ENCODE results near the gene RBFOX2. TPM values are rescaled to one million over a fixed set of nuclear protein-coding genes. Genes with fewer than 3 reads are reported as not detected.

The RBFOX2 gene
- total and polyA plus RNA-seq, 10 of the 15 experiments (the other 5 are each of a cell fraction or from before 2014, with no cell fraction given), result 0.01 to 2.7 (median 0.17) TPM; not detected in 4

GRCh38 chr22:35862697-35863096 is 165.9 kb downstream of the RBFOX2 start:
- ChIA-PET CTCF (interaction anchor here (0.6 kb wide), 1 partner anchor 88 kb away, joined by 3 read pairs; no protein-coding TSS in a partner anchor), SMC1A (ENCODE audit: uncharacterized antibody, unreplicated experiment) (interaction anchor here (1.0 kb wide), 1 partner anchor 11 kb away, joined by 3 read pairs; no protein-coding TSS in a partner anchor), RAD21 (ENCODE audit: unreplicated experiment) (interaction anchor here (0.6 kb wide), 1 partner anchor 88 kb away, joined by 4 read pairs; no protein-coding TSS in a partner anchor), POLR2A (interaction anchor here (0.5 kb wide), 1 partner anchor 959 kb away, joined by 4 read pairs; no protein-coding TSS in a partner anchor)
- Histone ChIP-seq H2AFZ (ENCODE audit: control insufficient read depth, low read depth, low read length) (no peak overlapping the region), H3K27ac (ENCODE audit: control insufficient read depth, insufficient read depth) (no peak overlapping the region), H3K9ac (ENCODE audit: control insufficient read depth, insufficient read depth, low read length) (no peak overlapping the region), H3K36me3 (ENCODE audit: control insufficient read depth in 2 of 2, insufficient read depth in 2 of 2, low read length in 1 of 2) (no peaks in the 10 kb centered on the region), H3K4me1 (ENCODE audit: control insufficient read depth, insufficient read depth, low read length) (no peaks in the 10 kb centered on the region), H3K4me2 (ENCODE audit: control insufficient read depth, insufficient read depth) (no peak overlapping the region), H3K9me3 (replicated peaks; ENCODE audit: control insufficient read depth, insufficient read depth, low read length) (no peaks in the 10 kb centered on the region), H4K20me1 (ENCODE audit: control insufficient read depth, insufficient read depth) (no peaks in the 10 kb centered on the region), H3K27me3 (replicated peaks in 1 of 2; ENCODE audit: control insufficient read depth in 2 of 2, insufficient read depth in 2 of 2, low read length in 1 of 2) (peaks cover 0 to 3% of the 10 kb centered on the region in 2 experiments; a peak in 2 of 4 replicates), H3K79me2 (ENCODE audit: control insufficient read depth, insufficient read depth, low read length) (no peaks in the 10 kb centered on the region), H3K4me3 (no peak overlapping the region)
- ATAC-seq (no peak), DNase-seq (ENCODE audit: low read depth, low spot score) (no peak), FAIRE-seq (no peak)
- no TSS peak for BruUV-seq (replicated peaks)
- in situ Hi-C loops (cut with MboI) (no loop called here), intact Hi-C loops (cut with micrococcal nuclease; ENCODE audit: unreplicated experiment) (no loop called here)
- WGBS (ENCODE audit: insufficient coverage, insufficient replicate concordance, low lambda C conversion rate, missing lambda C conversion rate), result 54% methylated on average over 7 of the region's 7 CpGs
- TF ChIP-seq NR2C2 (IDR thresholded peaks at IDR 0.05; ENCODE audit: borderline replicate concordance, control insufficient read depth, insufficient read length, low read depth) (no peak), PAX8 (IDR thresholded peaks at IDR 0.05) (no peak), SUZ12 (IDR thresholded peaks at IDR 0.05; ENCODE audit: unreplicated experiment) (no peak), BHLHE40 (IDR thresholded peaks at IDR 0.05; ENCODE audit: borderline replicate concordance in 1 of 2, low read depth in 2 of 2, low read length in 1 of 2) (no peak), TCF12 (IDR thresholded peaks at IDR 0.05; ENCODE audit: low read depth, low read length) (no peak), DPF2 (IDR thresholded peaks at IDR 0.05) (no peak), CBFB (IDR thresholded peaks at IDR 0.05; ENCODE audit: low read depth) (no peak), RFX5 (IDR thresholded peaks at IDR 0.05; ENCODE audit: low read depth, low read length) (no peak), EP300 (IDR thresholded peaks at IDR 0.05; ENCODE audit: borderline replicate concordance in 1 of 2, control insufficient read depth in 1 of 2, low read depth in 2 of 2, low read length in 2 of 2) (no peak), RELA (IDR thresholded peaks at IDR 0.05; ENCODE audit: borderline replicate concordance, partially characterized antibody) (no peak), PKNOX1 (IDR thresholded peaks at IDR 0.05) (no peak), CUX1 (IDR thresholded peaks at IDR 0.05; ENCODE audit: insufficient replicate concordance, low read depth, low read length) (no peak)
- TF ChIP-seq, protein P1, sequence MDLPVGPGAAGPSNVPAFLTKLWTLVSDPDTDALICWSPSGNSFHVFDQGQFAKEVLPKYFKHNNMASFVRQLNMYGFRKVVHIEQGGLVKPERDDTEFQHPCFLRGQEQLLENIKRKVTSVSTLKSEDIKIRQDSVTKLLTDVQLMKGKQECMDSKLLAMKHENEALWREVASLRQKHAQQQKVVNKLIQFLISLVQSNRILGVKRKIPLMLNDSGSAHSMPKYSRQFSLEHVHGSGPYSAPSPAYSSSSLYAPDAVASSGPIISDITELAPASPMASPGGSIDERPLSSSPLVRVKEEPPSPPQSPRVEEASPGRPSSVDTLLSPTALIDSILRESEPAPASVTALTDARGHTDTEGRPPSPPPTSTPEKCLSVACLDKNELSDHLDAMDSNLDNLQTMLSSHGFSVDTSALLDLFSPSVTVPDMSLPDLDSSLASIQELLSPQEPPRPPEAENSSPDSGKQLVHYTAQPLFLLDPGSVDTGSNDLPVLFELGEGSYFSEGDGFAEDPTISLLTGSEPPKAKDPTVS (IDR thresholded peaks at IDR 0.05; ENCODE audit: low read depth, low read length), result no peak
- TF ChIP-seq, protein P2, sequence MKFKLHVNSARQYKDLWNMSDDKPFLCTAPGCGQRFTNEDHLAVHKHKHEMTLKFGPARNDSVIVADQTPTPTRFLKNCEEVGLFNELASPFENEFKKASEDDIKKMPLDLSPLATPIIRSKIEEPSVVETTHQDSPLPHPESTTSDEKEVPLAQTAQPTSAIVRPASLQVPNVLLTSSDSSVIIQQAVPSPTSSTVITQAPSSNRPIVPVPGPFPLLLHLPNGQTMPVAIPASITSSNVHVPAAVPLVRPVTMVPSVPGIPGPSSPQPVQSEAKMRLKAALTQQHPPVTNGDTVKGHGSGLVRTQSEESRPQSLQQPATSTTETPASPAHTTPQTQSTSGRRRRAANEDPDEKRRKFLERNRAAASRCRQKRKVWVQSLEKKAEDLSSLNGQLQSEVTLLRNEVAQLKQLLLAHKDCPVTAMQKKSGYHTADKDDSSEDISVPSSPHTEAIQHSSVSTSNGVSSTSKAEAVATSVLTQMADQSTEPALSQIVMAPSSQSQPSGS (IDR thresholded peaks at IDR 0.05; ENCODE audit: low read length), result no peak

Measured in GM12878 (cell line).